Right atrium auricular region (tissue), 2 donors: ENCODE measurements around the gene PTGS1. TPM values are rescaled to one million over a fixed set of nuclear protein-coding genes. Genes with fewer than 3 reads are reported as not detected.

Source experiments
- DNase-seq: peaks from one replicate; pipeline ENCODE4 v3.0.0-alpha.2; 2019; ENCODE audit warnings: low spot score
- H3K27ac ChIP-seq, 2 donors: fragments of 200-600 bp; sonication (generic); 1 replicate in 1 of 2; 2 replicates in 1 of 2; pipeline ENCODE4 v1.5.1; 2016 to 2019
- H3K27me3 ChIP-seq, 2 donors: fragments of 200-600 bp; sonication (generic); one replicate each; pipeline versions ENCODE4 v1.5.1 to v1.6.0; 2017 to 2019
- H3K36me3 ChIP-seq: fragments of 200-600 bp; sonication (generic); one replicate; pipeline ENCODE4 v1.5.1; 2016
- H3K4me1 ChIP-seq, 2 donors: fragments of 200-600 bp; sonication (generic); one replicate each; pipeline versions ENCODE4 v1.5.1 to v1.6.0; 2017 to 2019
- H3K4me3 ChIP-seq, 2 donors: fragments of 200-600 bp; sonication (generic); 1 replicate in 1 of 2; 2 replicates in 1 of 2; pipeline ENCODE4 v1.5.1; 2017 to 2019; ENCODE audit warnings: mild to moderate bottlenecking in 1 of 2, moderate library complexity in 1 of 2
- H3K9me3 ChIP-seq, 2 donors: fragments of 200-600 bp; sonication (generic); one replicate each; pipeline ENCODE4 v1.5.1; 2019
- total RNA-seq, 2 donors: library from RNA; depleted of rRNA; stranded (reverse); fragments of >200 nt; gene quantifications; one replicate each; pipeline ENCODE4 v1.1.0, GENCODE V29; 2016
- TF ChIP-seq, protein P1 (sequence below), 2 donors: fragments of 200-600 bp; sonication (generic); IDR thresholded peaks; one replicate each; pipeline ENCODE4 v1.5.1; 2019; ENCODE audit warnings: antibody characterized with exemption in 2 of 2

PTGS1 gene
- total RNA-seq, 2 donors from 2014 or later: 14.6 to 46.0 TPM

DNA sequence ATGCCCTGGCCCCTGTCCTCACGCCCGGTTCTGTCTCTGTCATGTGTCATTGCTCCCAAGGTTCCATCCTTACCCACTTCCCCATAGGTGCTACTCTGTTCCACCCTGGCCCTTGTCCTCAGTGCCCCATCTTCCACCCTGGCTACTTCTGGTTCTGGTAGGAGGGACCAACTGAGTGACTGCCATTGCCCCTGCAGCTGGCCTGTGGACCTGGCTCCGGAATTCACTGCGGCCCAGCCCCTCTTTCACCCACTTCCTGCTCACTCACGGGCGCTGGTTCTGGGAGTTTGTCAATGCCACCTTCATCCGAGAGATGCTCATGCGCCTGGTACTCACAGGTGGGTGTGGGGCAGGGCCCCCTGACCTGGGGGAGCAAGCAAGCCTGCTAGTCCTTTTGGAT, 7.4 kb downstream of the PTGS1 start:
- peaks cover 0 to 20% of the 10 kb centered on the region in 2 donors for H3K4me1 ChIP-seq
- no peaks in the 10 kb centered on the region for H3K27me3 ChIP-seq
- no peak overlapping the region for H3K27ac ChIP-seq
- H3K9me3 ChIP-seq: no peaks in the 10 kb centered on the region
- no peak for DNase-seq
- no peaks in the 10 kb centered on the region for H3K36me3 ChIP-seq
- TF ChIP-seq, protein P1, sequence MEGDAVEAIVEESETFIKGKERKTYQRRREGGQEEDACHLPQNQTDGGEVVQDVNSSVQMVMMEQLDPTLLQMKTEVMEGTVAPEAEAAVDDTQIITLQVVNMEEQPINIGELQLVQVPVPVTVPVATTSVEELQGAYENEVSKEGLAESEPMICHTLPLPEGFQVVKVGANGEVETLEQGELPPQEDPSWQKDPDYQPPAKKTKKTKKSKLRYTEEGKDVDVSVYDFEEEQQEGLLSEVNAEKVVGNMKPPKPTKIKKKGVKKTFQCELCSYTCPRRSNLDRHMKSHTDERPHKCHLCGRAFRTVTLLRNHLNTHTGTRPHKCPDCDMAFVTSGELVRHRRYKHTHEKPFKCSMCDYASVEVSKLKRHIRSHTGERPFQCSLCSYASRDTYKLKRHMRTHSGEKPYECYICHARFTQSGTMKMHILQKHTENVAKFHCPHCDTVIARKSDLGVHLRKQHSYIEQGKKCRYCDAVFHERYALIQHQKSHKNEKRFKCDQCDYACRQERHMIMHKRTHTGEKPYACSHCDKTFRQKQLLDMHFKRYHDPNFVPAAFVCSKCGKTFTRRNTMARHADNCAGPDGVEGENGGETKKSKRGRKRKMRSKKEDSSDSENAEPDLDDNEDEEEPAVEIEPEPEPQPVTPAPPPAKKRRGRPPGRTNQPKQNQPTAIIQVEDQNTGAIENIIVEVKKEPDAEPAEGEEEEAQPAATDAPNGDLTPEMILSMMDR (IDR thresholded peaks at IDR 0.05): no peak
- H3K4me3 ChIP-seq: no peak overlapping the region

DNA sequence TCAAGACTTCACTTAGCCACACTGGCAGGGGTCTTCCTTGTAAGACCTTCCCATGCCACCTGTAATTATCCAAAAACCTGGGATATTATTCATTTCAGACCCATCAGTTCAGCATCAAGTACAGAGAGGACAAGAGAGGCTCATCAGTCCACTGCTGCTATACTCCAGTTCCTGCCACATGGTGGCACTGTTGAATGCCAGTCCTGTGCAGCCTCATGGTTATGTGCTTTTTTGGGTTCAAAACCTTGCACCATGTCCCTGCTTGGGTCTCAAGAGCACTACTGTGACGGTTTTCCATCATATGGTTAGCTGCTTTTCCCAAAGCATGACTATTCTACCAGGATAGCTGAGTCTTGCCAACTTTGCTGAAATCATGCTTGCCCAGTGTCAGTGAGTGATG, 8.5 kb downstream of the PTGS1 start:
- TF ChIP-seq, protein P1 (IDR thresholded peaks at IDR 0.05): no peak
- Histone ChIP-seq H3K4me3 (no peak overlapping the region), H3K36me3 (no peaks in the 10 kb centered on the region), H3K27ac (no peak overlapping the region), H3K4me1 (peaks cover 0 to 20% of the 10 kb centered on the region in 2 donors), H3K9me3 (no peaks in the 10 kb centered on the region), H3K27me3 (no peaks in the 10 kb centered on the region)
- DNase-seq: no peak

DNA sequence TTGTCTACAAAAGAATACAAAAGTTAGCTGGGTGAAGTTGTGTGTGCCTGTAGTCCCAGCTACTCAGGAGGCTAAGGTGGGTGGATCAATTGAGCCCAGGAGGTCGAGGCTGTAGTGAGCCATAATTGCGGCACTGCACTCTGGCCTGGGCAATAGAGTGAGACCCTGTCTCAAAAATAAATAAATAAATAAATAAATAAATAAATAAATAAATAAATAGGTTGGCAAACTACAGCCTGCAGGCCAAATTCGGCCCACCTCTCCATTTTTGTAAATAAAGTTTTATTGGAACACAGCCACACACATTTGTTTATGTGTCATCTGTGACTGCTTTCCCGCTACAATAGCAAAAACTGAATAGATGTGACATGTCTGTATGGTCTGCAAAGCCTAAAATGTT, 9.5 kb downstream of the PTGS1 start:
- peaks cover 0 to 12% of the 10 kb centered on the region in 2 donors for H3K4me1 ChIP-seq
- H3K9me3 ChIP-seq: no peaks in the 10 kb centered on the region
- no peak for DNase-seq
- H3K27me3 ChIP-seq: no peaks in the 10 kb centered on the region
- no peak overlapping the region for H3K4me3 ChIP-seq
- no peak overlapping the region for H3K27ac ChIP-seq
- TF ChIP-seq, protein P1 (IDR thresholded peaks at IDR 0.05): no peak
- H3K36me3 ChIP-seq: no peaks in the 10 kb centered on the region

DNA sequence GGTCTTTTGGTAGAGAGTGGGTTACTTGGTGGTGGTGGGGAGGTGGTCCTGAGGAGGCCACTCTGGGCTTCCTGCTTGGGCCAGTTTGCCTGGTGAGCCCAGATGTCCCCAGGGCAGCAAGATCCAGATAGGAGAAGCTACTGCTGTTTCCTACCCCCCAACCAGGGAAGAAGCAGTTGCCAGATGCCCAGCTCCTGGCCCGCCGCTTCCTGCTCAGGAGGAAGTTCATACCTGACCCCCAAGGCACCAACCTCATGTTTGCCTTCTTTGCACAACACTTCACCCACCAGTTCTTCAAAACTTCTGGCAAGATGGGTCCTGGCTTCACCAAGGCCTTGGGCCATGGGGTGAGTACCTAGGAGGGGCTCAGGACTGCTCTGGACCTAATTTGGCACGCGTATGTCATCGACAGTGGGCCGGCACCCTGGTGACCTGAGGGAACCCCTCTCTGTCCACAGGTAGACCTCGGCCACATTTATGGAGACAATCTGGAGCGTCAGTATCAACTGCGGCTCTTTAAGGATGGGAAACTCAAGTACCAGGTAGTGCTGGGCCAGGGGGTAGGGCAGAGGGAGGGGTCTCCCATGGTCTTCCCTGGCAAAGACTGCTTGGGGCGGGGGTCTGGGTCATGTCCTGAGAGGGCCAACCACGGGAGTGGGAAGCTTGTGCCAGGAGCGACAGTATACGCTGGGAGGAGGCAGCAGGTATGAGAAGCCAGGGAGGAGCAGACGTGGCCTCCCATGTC, 10.6 kb downstream of the PTGS1 start:
- Histone ChIP-seq H3K4me3 (no peak overlapping the region), H3K4me1 (peaks cover 0 to 2% of the 10 kb centered on the region in 2 donors), H3K9me3 (no peaks in the 10 kb centered on the region), H3K36me3 (no peaks in the 10 kb centered on the region), H3K27me3 (no peaks in the 10 kb centered on the region), H3K27ac (no peak overlapping the region)
- no peak for DNase-seq
- TF ChIP-seq, protein P1 (IDR thresholded peaks at IDR 0.05): no peak

DNA sequence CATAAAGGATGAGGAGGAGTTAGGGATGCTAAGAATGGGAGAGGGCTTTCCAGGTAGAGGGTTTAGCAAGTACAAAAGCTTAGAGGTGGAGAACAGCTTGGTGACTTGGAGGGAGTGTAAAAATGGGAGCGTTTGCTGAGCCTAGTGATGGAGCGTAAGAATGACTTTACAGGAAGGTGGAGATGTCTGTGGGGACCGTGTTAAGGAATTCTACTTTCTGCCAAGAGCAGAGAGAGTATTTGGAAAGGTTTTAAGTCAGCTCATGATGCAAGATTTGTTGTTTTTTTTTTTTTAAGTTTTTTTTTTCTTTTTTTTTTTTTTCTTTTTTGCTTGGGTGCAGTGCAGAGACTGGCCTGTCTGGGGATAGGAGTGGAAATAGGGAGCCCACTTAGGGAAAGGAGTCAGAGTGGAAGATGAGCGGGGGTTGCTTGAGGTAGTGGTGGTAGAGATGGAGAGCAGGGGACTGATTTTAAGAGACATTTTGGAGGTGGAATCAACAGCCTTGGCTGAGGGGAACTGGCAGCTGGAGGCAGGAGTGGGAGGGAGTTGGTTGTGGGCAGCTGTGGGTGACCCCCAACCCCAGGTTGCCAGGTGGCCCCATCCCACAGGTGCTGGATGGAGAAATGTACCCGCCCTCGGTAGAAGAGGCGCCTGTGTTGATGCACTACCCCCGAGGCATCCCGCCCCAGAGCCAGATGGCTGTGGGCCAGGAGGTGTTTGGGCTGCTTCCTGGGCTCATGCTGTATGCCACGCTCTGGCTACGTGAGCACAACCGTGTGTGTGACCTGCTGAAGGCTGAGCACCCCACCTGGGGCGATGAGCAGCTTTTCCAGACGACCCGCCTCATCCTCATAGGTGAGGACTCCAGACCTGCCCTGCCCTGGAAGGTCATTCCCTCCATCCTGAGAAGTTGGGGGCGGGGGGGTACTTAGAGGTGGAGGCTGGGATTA, 12.4 kb downstream of the PTGS1 start:
- no peak for DNase-seq
- Histone ChIP-seq H3K27ac (no peak overlapping the region), H3K36me3 (no peaks in the 10 kb centered on the region), H3K4me1 (no peaks in the 10 kb centered on the region), H3K27me3 (no peaks in the 10 kb centered on the region), H3K4me3 (no peak overlapping the region), H3K9me3 (no peaks in the 10 kb centered on the region)
- TF ChIP-seq, protein P1 (IDR thresholded peaks at IDR 0.05): no peak
